ENCODE data around the gene KRT39.

The KRT39 gene

DNA sequence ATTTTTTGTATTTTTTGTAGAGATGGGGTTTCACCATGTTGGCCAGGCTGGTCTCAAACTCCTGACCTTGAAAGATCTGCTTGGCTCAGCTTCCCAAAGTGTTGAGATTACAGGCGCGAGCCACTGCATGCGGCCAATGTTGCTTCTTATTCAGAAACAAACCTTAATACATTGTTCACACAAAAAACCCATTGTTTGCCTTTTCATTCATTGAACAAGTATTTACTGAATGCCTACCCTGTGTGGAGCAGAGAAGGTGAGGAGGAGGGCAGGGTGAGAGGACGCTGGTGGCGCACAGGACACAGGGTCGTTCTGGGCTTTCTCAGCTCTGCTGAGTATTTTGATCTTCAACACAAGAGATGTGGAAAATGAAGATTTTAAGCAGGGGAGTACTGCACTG, 21.3 kb downstream of the KRT39 start:
- no peak for TF ChIP-seq ZFX (IDR thresholded peaks at IDR 0.05; ENCODE audit: borderline replicate concordance)
- TF ChIP-seq CTCF (IDR thresholded peaks at IDR 0.05): no peak
- no peak overlapping the region for H3K27ac ChIP-seq

- no peak overlapping the region for H3K27ac ChIP-seq
- no peak for TF ChIP-seq ZFX (IDR thresholded peaks at IDR 0.05; ENCODE audit: borderline replicate concordance)
- no peak for TF ChIP-seq CTCF (IDR thresholded peaks at IDR 0.05)
Measured at GRCh38 chr17:40944531-40944930, 22.2 kb downstream of the KRT39 start.

- TF ChIP-seq ZFX (IDR thresholded peaks at IDR 0.05; ENCODE audit: borderline replicate concordance) (no peak), CTCF (IDR thresholded peaks at IDR 0.05) (no peak)
- no peak overlapping the region for H3K27ac ChIP-seq
Measured at GRCh38 chr17:40942553-40942952, 24.2 kb downstream of the KRT39 start.

DNA sequence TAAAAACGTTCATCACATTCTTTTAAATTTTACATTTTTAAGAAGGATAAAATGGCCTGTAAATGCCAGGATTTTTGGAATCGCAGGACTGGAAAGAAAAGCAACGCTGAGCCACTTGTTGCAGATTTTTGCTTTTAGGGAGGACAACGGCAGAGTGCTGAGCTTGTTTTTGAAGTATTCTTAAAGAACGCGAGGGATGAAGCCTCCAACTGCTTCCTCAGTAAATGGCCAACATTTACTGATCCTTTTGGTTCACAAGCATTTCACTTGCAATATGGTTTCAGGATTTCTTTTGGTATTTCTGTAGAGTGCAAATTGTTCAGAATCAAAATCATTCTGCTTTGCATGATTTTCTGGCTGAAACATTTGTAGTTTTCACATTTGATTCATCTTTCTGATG, 26.5 kb downstream of the KRT39 start:
- TF ChIP-seq CTCF (IDR thresholded peaks at IDR 0.05) (no peak), ZFX (IDR thresholded peaks at IDR 0.05; ENCODE audit: borderline replicate concordance) (no peak)
- H3K27ac ChIP-seq: no peak overlapping the region

- TF ChIP-seq ZFX (IDR thresholded peaks at IDR 0.05; ENCODE audit: borderline replicate concordance) (no peak), CTCF (IDR thresholded peaks at IDR 0.05) (no peak)
- no peak overlapping the region for H3K27ac ChIP-seq
Measured at GRCh38 chr17:40938981-40939380, 27.8 kb downstream of the KRT39 start.

DNA sequence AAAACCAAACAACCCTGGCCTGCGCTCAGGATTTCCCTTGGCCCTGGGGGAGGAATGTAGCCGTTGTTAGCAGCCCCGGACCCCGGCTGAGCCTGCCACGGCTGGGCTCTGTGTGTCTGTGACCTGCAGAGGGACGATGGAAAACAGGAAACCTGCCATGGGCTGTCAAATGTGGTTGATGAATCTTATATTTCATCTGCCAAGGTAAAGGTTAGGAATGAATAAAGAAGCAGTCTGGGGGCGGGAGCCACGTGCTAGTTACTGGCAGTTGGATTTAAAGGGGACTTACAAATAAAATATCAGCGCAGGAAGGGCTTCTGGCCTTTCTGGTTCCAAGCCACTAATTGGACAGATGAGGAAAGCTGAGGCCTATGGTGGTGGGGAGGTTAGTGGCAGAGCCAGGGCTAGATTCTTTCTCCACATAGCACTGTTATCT, 29.3 kb downstream of the KRT39 start, which contains the start of gene KRT23:
TSS of gene KRT23 (minus strand) at position 263 of the 436 bp plus-strand sequence. CDS start 1,043 bp downstream, outside the sequence.
- H3K27ac ChIP-seq: no peak within 1 kb of the TSS
- no peak for TF ChIP-seq ZFX (IDR thresholded peaks at IDR 0.05; ENCODE audit: borderline replicate concordance)
- no peak for TF ChIP-seq CTCF (IDR thresholded peaks at IDR 0.05)

DNA sequence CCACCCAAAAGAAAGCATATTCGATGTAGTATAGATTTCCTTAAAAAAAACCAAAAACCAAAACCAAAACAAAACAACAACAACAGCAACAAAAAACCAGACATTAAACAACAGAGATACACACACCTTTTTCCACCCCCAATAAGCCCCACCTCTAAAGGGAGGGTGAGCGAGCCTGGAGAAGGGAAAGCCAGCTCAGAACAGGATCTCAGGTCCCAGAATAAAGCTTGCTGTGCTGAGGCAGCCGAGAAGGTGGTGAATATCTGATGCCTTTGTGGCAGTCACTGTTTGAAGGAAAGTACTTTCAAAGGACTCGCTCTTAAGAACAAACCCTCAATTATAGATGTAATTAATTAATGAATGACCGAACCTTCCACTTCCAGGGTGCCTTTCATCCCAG, 29.8 kb downstream of the KRT39 start:
- no peak overlapping the region for H3K27ac ChIP-seq
- TF ChIP-seq ZFX (IDR thresholded peaks at IDR 0.05; ENCODE audit: borderline replicate concordance) (no peak), CTCF (IDR thresholded peaks at IDR 0.05) (no peak)

Data from 22Rv1 (cell line).